BJ (cell line): ENCODE measurements around the gene RBM20. TPM values are rescaled to one million over a fixed set of nuclear protein-coding genes. Genes with fewer than 3 reads are reported as not detected.
"Not testable (repeated sequence)": the region's sequence is repeated elsewhere in the genome, so short reads cannot be mapped to it uniquely, and the experiment has no call there.

Source experiments
- CTCF ChIA-PET: fragments of 350-600 bp; formaldehyde crosslinking; extraction: SDS; loops from one replicate; lab custom pipeline; 2021; ENCODE audit warnings: antibody characterized with exemption, inconsistent platforms; lab: Yijun Ruan, JAX
- POLR2A ChIA-PET: fragments of 300-600 bp; sonication (Branson Sonifier 250); formaldehyde crosslinking; extraction: SDS; loops from one replicate; lab custom pipeline; 2021; ENCODE audit warnings: antibody characterized with exemption; lab: Charles Lee
- DNase-seq: peaks from one replicate; pipeline ENCODE4 v3.0.0-alpha.2; 2011; ENCODE audit warnings: low read depth
- H3K27me3 ChIP-seq: 2 replicates; pipeline ENCODE4 v1.6.0; 2011; ENCODE audit warnings: low read length; ENCODE audit not compliant: control insufficient read depth, insufficient read depth
- H3K36me3 ChIP-seq: 2 replicates; pipeline ENCODE4 v1.5.1; 2011; ENCODE audit warnings: low read length; ENCODE audit not compliant: control insufficient read depth, insufficient read depth
- H3K4me3 ChIP-seq: 2 replicates; pipeline ENCODE4 v1.5.1; 2011; ENCODE audit warnings: low read depth, mild to moderate bottlenecking, control low read depth, low read length
- polyA plus RNA-seq: library from polyadenylated mRNA; depleted of rRNA; stranded (reverse); fragments of >200 nt; gene quantifications from 2 replicates; pipeline ENCODE4 v1.2.3, GENCODE V29; 2011
- TF ChIP-seq, protein P1 (sequence below): IDR thresholded peaks from 2 replicates; pipeline ENCODE4 v1.5.1; 2011; ENCODE audit warnings: low read depth, mild to moderate bottlenecking, control low read depth, inconsistent platforms, low read length, moderate library complexity; ENCODE audit not compliant: insufficient read depth

Gene RBM20
- polyA plus RNA-seq, 1 experiment: not detected

DNA sequence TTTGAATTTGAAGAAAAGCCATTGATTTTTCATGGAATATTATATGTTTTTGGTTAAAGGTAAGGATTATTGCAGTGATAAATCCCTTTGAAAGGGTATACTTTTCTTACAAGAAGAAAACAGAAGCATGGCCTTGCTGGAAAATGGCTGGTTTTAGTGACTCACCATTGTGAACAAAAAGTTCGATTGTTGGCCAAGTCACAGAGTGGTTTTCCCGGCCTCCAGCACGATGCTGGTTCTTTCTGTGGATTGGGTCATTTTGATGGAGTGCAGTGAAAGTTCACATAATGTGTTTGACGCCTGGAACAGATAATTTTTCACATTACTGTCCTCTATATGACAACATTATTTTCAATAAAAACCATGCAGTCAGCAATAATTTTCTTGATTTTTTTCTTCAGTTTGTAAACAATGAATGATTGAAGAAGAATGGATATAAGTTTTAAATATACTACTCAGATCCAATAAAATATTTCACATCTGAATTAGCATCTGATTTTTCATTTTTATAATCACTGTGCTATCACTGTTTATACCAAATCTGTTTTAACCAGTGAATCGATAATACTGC is 60.9 kb downstream of the RBM20 start:
- ChIA-PET CTCF (interaction anchor here (0.6 kb wide), 1 partner anchor 171 kb away, joined by 3 read pairs; no protein-coding TSS in a partner anchor), POLR2A (no interaction called here)
- TF ChIP-seq, protein P1, sequence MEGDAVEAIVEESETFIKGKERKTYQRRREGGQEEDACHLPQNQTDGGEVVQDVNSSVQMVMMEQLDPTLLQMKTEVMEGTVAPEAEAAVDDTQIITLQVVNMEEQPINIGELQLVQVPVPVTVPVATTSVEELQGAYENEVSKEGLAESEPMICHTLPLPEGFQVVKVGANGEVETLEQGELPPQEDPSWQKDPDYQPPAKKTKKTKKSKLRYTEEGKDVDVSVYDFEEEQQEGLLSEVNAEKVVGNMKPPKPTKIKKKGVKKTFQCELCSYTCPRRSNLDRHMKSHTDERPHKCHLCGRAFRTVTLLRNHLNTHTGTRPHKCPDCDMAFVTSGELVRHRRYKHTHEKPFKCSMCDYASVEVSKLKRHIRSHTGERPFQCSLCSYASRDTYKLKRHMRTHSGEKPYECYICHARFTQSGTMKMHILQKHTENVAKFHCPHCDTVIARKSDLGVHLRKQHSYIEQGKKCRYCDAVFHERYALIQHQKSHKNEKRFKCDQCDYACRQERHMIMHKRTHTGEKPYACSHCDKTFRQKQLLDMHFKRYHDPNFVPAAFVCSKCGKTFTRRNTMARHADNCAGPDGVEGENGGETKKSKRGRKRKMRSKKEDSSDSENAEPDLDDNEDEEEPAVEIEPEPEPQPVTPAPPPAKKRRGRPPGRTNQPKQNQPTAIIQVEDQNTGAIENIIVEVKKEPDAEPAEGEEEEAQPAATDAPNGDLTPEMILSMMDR: no peak
- H3K27me3 ChIP-seq: no peaks in the 10 kb centered on the region; the same call in none of the 2 replicates
- no peak for DNase-seq
- H3K36me3 ChIP-seq: no peaks in the 10 kb centered on the region
- H3K4me3 ChIP-seq: no peak overlapping the region

DNA sequence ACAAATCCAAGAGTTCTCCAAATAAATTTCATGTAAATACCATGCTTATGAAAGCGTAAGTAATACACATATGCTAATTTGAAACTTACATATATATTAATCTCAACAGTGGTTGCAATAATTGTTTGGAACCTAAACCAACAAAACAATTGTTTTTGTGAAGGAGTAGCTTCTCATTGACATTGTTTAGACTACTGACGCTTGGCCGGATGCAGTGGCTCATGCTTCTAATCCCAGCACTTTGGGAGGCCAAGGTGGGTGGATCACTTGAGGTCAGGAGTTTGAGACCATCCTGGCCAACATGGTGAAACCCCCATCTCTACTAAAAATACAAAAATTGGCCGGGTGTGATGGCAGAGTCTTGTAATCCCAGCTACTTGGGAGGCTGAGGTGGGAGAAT is 61.5 kb downstream of the RBM20 start:
- H3K4me3 ChIP-seq, POLR2A ChIA-PET, DNase-seq, H3K27me3 ChIP-seq, H3K36me3 ChIP-seq: not testable (repeated sequence)
- CTCF ChIA-PET: interaction anchor here (1.4 kb wide), 1 partner anchor 18 kb away, joined by 5 read pairs; no protein-coding TSS in a partner anchor

DNA sequence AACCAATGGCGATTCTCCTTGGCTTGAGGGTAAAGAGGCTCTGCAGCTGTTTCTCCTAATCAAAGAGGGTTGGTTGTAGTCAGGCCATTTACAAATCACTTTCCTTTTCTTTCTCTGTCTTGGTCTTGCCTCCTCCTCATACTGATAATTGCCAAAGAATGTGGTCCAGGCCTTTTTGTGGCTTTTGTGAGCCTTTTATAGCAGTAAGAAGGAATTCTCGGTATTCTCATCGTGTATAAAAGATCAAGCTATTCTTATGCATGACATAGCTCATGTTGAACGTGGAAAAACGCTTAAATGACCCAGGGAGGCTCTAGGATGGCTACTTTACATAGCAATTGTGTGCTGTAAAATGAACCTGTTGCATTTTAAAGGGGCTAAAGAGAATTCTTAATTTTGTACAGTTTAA is 62.6 kb downstream of the RBM20 start:
- DNase-seq: peak; percentile 86
- ChIA-PET CTCF (interaction anchor here (1.1 to 1.7 kb wide), 5 partner anchors 19 to 190 kb away, joined by 4 to 8 read pairs (median 4); no protein-coding TSS in a partner anchor), POLR2A (no interaction called here)
- H3K36me3 ChIP-seq: no peaks in the 10 kb centered on the region
- peaks cover 2% of the 10 kb centered on the region; the same call in 1 of the 2 replicates for H3K27me3 ChIP-seq
- no peak overlapping the region for H3K4me3 ChIP-seq
- TF ChIP-seq, protein P1: no peak

DNA sequence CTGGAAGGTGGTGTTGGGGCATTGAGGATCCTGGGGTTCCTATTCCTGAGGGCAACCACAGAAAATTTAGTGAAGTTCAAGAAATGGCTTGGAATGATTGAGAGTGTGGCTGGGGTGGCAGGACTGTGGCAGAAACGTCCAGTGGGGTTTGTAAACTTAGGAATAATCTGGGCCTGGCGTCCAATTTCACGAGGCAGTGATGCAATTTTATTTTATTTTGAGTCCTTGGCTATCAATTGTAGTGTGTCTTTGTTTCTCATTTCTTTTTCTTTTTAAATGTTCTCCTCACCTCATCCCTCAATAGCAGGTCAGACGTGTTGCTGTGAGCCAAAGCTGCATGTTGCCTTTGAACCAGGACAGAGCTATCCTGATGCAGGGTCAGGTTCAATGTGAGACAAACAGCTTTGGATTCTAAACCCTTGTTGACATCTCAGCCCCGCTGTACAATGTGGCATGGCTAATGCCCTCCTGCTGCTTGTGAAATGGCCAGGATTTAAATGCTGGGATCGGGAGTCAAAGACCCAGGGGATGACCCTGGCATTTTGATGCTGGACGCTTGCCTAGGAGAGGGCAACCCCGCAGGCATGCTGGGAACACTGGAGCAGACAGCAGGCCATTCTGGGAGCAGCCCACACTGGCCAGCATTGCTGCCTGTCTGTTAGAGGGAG is 64.8 kb downstream of the RBM20 start:
- H3K27me3 ChIP-seq: peaks cover 2% of the 10 kb centered on the region; the same call in 1 of the 2 replicates
- CTCF ChIA-PET: no interaction called here
- H3K4me3 ChIP-seq: no peak overlapping the region
- no peak for DNase-seq
- no peaks in the 10 kb centered on the region for H3K36me3 ChIP-seq
- TF ChIP-seq, protein P1: no peak
- POLR2A ChIA-PET: no interaction called here

DNA sequence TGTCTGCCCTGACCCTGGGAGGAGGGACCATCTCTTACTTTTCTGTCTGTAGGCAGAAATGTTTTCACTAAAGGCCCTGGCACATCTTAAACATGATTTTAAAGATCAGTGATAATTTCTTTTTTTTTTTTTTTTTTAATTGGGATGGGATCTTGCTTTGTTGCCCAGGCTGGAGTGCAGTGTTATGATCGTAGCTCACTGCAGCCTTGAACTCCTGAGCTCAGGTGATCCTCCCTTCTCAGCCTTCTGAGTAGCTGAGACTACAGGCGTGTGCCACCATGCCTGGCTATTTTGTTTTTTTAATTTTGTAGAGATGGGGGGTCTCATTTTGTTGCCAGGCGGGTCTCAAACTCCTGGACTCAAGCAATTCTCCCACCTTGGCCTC is 65.3 kb downstream of the RBM20 start:
- TF ChIP-seq, protein P1: no peak
- H3K36me3 ChIP-seq: no peaks in the 10 kb centered on the region
- DNase-seq: no peak
- ChIA-PET POLR2A (interaction anchor here (0.6 kb wide), 1 partner anchor 255 kb away, joined by 3 read pairs; no protein-coding TSS in a partner anchor), CTCF (no interaction called here)
- no peak overlapping the region for H3K4me3 ChIP-seq
- H3K27me3 ChIP-seq: peaks cover 2% of the 10 kb centered on the region; the same call in 1 of the 2 replicates
